A549 (cell line): Measurements from ENCODE around the gene PPP1R3E.

ENCODE experiments used
- BHLHE40 ChIP-seq: IDR thresholded peaks from 2 replicates; pipeline ENCODE4 v1.6.1; 2012; ENCODE audit warnings: low read depth, low read length, inconsistent platforms
- CTCF ChIP-seq: fragments of >200 bp; sonication (Bioruptor Twin); formaldehyde crosslinking; IDR thresholded peaks from 3 replicates; pipeline ENCODE4 v1.5.1; 2016
- EP300 ChIP-seq, 2 experiments: fragments of >200 bp; sonication (Bioruptor Twin); formaldehyde crosslinking; IDR thresholded peaks; 2 replicates in 1 of 2; 3 replicates in 1 of 2; pipeline ENCODE4 v1.6.1; 2016 to 2017
- NR3C1 ChIP-seq: fragments of >200 bp; sonication (Bioruptor Twin); formaldehyde crosslinking; IDR thresholded peaks from 3 replicates; pipeline ENCODE4 v1.6.1; 2017
- POLR2A ChIP-seq: IDR thresholded peaks from 2 replicates; pipeline ENCODE4 v1.6.1; 2012; ENCODE audit warnings: mild to moderate bottlenecking, low read length
- REST ChIP-seq: fragments of 200-600 bp; sonication (generic); IDR thresholded peaks from 2 replicates; pipeline ENCODE4 v1.6.1; 2016; ENCODE audit warnings: antibody characterized with exemption, mild to moderate bottlenecking, moderate library complexity
- TF ChIP-seq, protein P1 (sequence below): IDR thresholded peaks from 2 replicates; pipeline ENCODE4 v1.6.1; 2012; ENCODE audit warnings: low read depth, borderline replicate concordance

GRCh38 chr14:23277189-23277588, 25.5 kb downstream of the PPP1R3E start:
- no peak for TF ChIP-seq CTCF
- no peak for TF ChIP-seq POLR2A
- no peak for TF ChIP-seq REST
- no peak for TF ChIP-seq BHLHE40
- no peak for TF ChIP-seq EP300 (IDR thresholded peaks at IDR 0.05)
- TF ChIP-seq, protein P1, sequence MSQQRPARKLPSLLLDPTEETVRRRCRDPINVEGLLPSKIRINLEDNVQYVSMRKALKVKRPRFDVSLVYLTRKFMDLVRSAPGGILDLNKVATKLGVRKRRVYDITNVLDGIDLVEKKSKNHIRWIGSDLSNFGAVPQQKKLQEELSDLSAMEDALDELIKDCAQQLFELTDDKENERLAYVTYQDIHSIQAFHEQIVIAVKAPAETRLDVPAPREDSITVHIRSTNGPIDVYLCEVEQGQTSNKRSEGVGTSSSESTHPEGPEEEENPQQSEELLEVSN, result no peak
- TF ChIP-seq NR3C1, result no peak
